Measurements from ENCODE around the gene LRIG1.

Gene LRIG1

GRCh38 chr3:66518126-66518525 is 17.3 kb upstream of the LRIG1 start (continued):
- no peak for TF ChIP-seq HOXA7 (CRISPR knock-in tag; IDR thresholded peaks at IDR 0.05; ENCODE audit: borderline replicate concordance)
- no peak for TF ChIP-seq ZNF670 (tag by site-specific recombination; IDR thresholded peaks at IDR 0.05; ENCODE audit: low read depth)
- TF ChIP-seq ZNF394 (tag by site-specific recombination; IDR thresholded peaks at IDR 0.05; ENCODE audit: borderline replicate concordance), result no peak
- no peak for TF ChIP-seq ZNF776 (tag by site-specific recombination; IDR thresholded peaks at IDR 0.05; ENCODE audit: borderline replicate concordance)
- TF ChIP-seq ZNF221 (tag by site-specific recombination; IDR thresholded peaks at IDR 0.05; ENCODE audit: borderline replicate concordance), result no peak
- TF ChIP-seq ZNF274 (IDR thresholded peaks at IDR 0.05; ENCODE audit: low read length), result no peak
- no peak for TF ChIP-seq ZNF274 (tag by site-specific recombination; IDR thresholded peaks at IDR 0.05; ENCODE audit: borderline replicate concordance)
- TF ChIP-seq ZNF350 (tag by site-specific recombination; IDR thresholded peaks at IDR 0.05), result no peak

- no peak overlapping the region for H3K27ac ChIP-seq (ENCODE audit: extremely low read depth, low read depth, low read length)
- H3K4me3 ChIP-seq (ENCODE audit: low read depth, low read length), result no peak overlapping the region
- CTCF ChIA-PET, result no interaction called here
- H3K9me3 ChIP-seq (ENCODE audit: control insufficient read depth, insufficient read depth, low read depth, low read length), result no peaks in the 10 kb centered on the region
- H3K36me3 ChIP-seq (ENCODE audit: control insufficient read depth in 2 of 2, insufficient read depth in 1 of 2, low read length in 2 of 2), result no peaks in the 10 kb centered on the region
- POLR2A ChIA-PET, result no interaction called here
- TF ChIP-seq ZNF169 (tag by site-specific recombination; IDR thresholded peaks at IDR 0.05) (no peak), ZFHX2 (tag by site-specific recombination; conservative IDR thresholded peaks at IDR 0.05) (no peak), GLI4 (tag by site-specific recombination; IDR thresholded peaks at IDR 0.05) (no peak), ZNF18 (tag by site-specific recombination; IDR thresholded peaks at IDR 0.05) (no peak), ZNF560 (tag by site-specific recombination; IDR thresholded peaks at IDR 0.05; ENCODE audit: borderline replicate concordance) (no peak), MEIS1 (CRISPR knock-in tag; IDR thresholded peaks at IDR 0.05; ENCODE audit: borderline replicate concordance) (no peak), ZFP37 (tag by site-specific recombination; IDR thresholded peaks at IDR 0.05) (no peak), ZNF211 (tag by site-specific recombination; IDR thresholded peaks at IDR 0.05; ENCODE audit: low read depth) (no peak), ZXDB (tag by site-specific recombination; IDR thresholded peaks at IDR 0.05) (no peak), ZNF148 (tag by site-specific recombination; IDR thresholded peaks at IDR 0.05; ENCODE audit: borderline replicate concordance) (no peak), ZNF521 (tag by site-specific recombination; IDR thresholded peaks at IDR 0.05) (no peak), ZNF555 (tag by site-specific recombination; conservative IDR thresholded peaks at IDR 0.05) (no peak), FEZF1 (tag by site-specific recombination; IDR thresholded peaks at IDR 0.05) (no peak), ZNF404 (tag by site-specific recombination; IDR thresholded peaks at IDR 0.05) (no peak), ZNF777 (tag by site-specific recombination; IDR thresholded peaks at IDR 0.05; ENCODE audit: borderline replicate concordance) (no peak), WT1 (tag by site-specific recombination; IDR thresholded peaks at IDR 0.05) (no peak), INSM2 (tag by site-specific recombination; IDR thresholded peaks at IDR 0.05) (no peak), ZNF843 (tag by site-specific recombination; IDR thresholded peaks at IDR 0.05) (no peak), ZNF518A (tag by site-specific recombination; conservative IDR thresholded peaks at IDR 0.05; ENCODE audit: low read depth) (no peak)
- H3K4me1 ChIP-seq (ENCODE audit: control insufficient read depth, insufficient read depth, low read length), result no peaks in the 10 kb centered on the region
Observed at GRCh38 chr3:66517241-66517640, 16.4 kb upstream of the LRIG1 start.
